ENCODE results near the gene BRICD5. TPM values are rescaled to one million over a fixed set of nuclear protein-coding genes. Genes with fewer than 3 reads are reported as not detected.

BRICD5 gene
- total and polyA plus RNA-seq, 2 of the 4 experiments (the other 2 are of a cell fraction), result 0.18 to 0.94 TPM

GRCh38 chr16:2181952-2182351, 28.7 kb downstream of the BRICD5 start:
- Histone ChIP-seq H3K4me2 (ENCODE audit: low read depth, low read length) (no peak overlapping the region), H2BK120ac (ENCODE audit: low read depth, low read length) (no peak overlapping the region), H3K9me1 (ENCODE audit: insufficient read depth, low read length) (peaks cover 3% of the 10 kb centered on the region; the same call in 1 of the 2 replicates), H2AK5ac (ENCODE audit: low read depth, low read length) (no peak overlapping the region), H2BK15ac (ENCODE audit: low read depth, low read length) (no peak overlapping the region), H3K14ac (replicated peaks; ENCODE audit: low read depth, low read length) (no peak overlapping the region), H3K79me1 (ENCODE audit: low read depth in 1 of 2, low read length in 2 of 2) (no peaks in the 10 kb centered on the region), H3K27ac (ENCODE audit: insufficient read depth, low read length) (no peak overlapping the region), H3K9ac (ENCODE audit: low read depth, low read length) (no peak overlapping the region), H4K8ac (ENCODE audit: low read depth in 2 of 2, low read length in 2 of 2) (no peak overlapping the region), H3K23ac (ENCODE audit: low read depth, low read length) (no peak overlapping the region), H2AK9ac (replicated peaks; ENCODE audit: low read depth, low read length, poor library complexity) (no peak overlapping the region), H3K27me3 (ENCODE audit: control insufficient read depth, insufficient read depth, low read length) (no peaks in the 10 kb centered on the region; the same call in 1 of the 2 replicates), H3K18ac (ENCODE audit: low read depth, low read length) (no peak overlapping the region), H2AFZ (replicated peaks; ENCODE audit: low read length, poor library complexity) (no peak overlapping the region), H3K9me3 (ENCODE audit: control insufficient read depth, insufficient read depth, low read length) (no peaks in the 10 kb centered on the region), H4K20me1 (ENCODE audit: insufficient read depth, low read length) (peaks cover 7% of the 10 kb centered on the region; the same call in 1 of the 2 replicates), H2BK5ac (ENCODE audit: low read depth, low read length, poor library complexity, severe bottlenecking) (no peak overlapping the region), H3K56ac (ENCODE audit: extremely low read depth, insufficient read depth, low read length) (no peak overlapping the region), H3K4me1 (ENCODE audit: control insufficient read depth, insufficient read depth, low read length) (no peaks in the 10 kb centered on the region), H4K5ac (ENCODE audit: low read depth, low read length) (no peak overlapping the region), H2BK20ac (ENCODE audit: low read depth, low read length) (no peak overlapping the region), H3K4ac (ENCODE audit: low read depth, low read length) (no peak overlapping the region), H3K36me3 (ENCODE audit: control insufficient read depth, insufficient read depth, low read length) (peaks cover 8% of the 10 kb centered on the region; the same call in 1 of the 2 replicates), H3K4me3 (ENCODE audit: insufficient read depth, low read depth, low read length) (no peak overlapping the region), H4K91ac (ENCODE audit: insufficient read depth, low read depth, low read length) (no peak overlapping the region)
- 93% methylated on average over 13 of the region's 20 CpGs; no CpG with 5 or more reads in 1 of the 2 experiments for WGBS, 2 experiments (ENCODE audit: extremely low coverage in 2 of 2, insufficient read length in 1 of 2)
- no peak for ATAC-seq (ENCODE audit: low read depth)
- POLR2A ChIA-PET (ENCODE audit: unreplicated experiment), result no interaction called here
- in situ Hi-C loops (cut with MboI; ENCODE audit: low sequenced_read_pairs) (no loop called here), intact Hi-C loops (cut with micrococcal nuclease) (no loop called here), dilution Hi-C loops (cut with HindIII; ENCODE audit: low sequenced_read_pairs, unreplicated experiment) (no loop called here)
- no TSS peak for BruUV-seq (replicated peaks)
- no peak for DNase-seq
- TF ChIP-seq SMC3 (IDR thresholded peaks at IDR 0.05; ENCODE audit: low read depth, low read length), result no peak
- TF ChIP-seq MXI1 (IDR thresholded peaks at IDR 0.05; ENCODE audit: borderline replicate concordance, low read depth, low read length), result no peak
- TF ChIP-seq NFE2L2 (IDR thresholded peaks at IDR 0.05; ENCODE audit: low read depth, low read length), result no peak
- TF ChIP-seq, protein P1, sequence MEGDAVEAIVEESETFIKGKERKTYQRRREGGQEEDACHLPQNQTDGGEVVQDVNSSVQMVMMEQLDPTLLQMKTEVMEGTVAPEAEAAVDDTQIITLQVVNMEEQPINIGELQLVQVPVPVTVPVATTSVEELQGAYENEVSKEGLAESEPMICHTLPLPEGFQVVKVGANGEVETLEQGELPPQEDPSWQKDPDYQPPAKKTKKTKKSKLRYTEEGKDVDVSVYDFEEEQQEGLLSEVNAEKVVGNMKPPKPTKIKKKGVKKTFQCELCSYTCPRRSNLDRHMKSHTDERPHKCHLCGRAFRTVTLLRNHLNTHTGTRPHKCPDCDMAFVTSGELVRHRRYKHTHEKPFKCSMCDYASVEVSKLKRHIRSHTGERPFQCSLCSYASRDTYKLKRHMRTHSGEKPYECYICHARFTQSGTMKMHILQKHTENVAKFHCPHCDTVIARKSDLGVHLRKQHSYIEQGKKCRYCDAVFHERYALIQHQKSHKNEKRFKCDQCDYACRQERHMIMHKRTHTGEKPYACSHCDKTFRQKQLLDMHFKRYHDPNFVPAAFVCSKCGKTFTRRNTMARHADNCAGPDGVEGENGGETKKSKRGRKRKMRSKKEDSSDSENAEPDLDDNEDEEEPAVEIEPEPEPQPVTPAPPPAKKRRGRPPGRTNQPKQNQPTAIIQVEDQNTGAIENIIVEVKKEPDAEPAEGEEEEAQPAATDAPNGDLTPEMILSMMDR (conservative IDR thresholded peaks at IDR 0.05; ENCODE audit: low read depth, low read length), result no peak
- CTCF ChIA-PET, result no interaction called here

All from IMR-90 (cell line).